ENCODE data around the gene EXOC3L2. TPM values are rescaled to one million over a fixed set of nuclear protein-coding genes. Genes with fewer than 3 reads are reported as not detected.

Gene EXOC3L2
- polyA plus RNA-seq, 4 donors, result 8.2 to 12.6 (median 8.9) TPM

DNA sequence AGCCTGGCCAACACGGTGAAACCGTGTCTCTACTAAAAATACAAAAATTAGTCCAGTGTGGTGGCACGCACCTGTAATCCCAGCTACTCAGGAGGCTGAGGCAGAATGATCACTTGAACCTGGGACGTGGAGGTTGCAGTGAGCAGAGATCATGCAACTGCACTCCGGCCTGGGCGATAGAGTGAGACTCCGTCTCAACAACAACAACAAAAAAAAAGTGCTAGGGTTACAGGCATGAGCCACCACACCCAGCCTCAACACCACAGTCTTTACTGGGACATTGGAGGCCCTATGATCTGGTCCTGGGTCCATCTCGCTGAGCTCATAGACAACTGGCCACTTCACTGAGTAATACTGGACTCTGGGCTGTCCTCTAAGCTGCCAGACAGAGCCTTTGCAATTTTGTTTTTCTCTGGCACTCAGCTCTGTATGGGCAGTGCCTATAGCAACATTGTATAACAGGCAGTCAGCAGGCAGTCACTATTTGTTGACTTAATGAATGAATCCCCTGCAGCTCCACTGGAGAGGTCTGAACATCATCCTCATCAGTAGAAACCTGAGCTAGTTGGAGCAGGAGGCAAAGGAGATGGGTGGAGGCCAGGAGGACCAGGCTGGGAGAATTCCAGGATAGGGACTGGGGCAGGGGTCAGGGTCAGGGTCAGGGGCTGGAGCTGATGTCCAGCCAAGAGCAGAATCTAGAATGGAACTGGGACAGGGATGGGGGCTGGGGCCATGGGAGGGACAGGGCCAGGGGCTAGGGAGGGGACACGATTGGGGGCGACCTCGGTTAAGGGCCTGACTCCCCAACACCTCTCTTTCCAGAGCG, 58.5 kb downstream of the EXOC3L2 start:
- no peak for DNase-seq (ENCODE audit: low read depth in 4 of 4, low spot score in 3 of 4)

DNA sequence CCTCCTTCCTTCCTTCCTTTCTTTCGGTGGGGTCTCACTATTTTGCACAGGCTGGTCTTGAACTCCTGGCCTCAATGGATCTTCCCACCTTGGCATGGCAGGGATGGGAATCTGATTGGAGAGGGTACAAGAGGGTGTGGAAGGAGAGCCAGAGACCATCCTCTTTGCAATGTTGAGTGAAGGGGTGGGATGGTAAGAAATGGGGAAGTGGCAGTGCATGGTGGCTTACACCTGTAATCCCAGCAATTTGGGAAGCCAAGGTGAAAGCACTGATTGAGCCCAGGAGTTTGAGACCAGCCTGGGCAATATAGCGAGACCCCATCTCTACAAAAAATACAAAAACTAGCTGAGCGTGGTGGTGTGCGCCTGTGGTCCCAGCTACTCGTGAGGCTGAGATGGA, 61.1 kb downstream of the EXOC3L2 start:
- no peak for DNase-seq (ENCODE audit: low read depth in 4 of 4, low spot score in 3 of 4)

DNA sequence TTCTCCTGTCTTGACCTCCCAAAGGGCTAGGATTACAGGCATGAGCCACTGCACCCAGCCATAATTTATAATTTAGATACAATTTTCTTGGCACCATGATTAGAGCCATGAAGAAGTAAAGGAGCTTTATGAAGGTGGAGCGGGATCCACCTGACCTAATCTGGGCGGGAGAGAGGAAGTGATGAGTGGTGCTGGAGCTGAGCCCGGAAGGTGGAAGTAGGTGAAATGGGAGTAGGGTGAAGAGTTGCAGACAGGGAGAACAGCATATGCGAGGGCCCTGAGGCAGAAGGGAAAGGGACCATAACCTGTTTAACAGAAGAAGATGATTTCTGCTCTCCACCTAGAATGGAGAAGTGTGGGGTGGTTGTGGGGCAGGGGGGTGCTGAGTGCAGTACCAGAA, 62.4 kb downstream of the EXOC3L2 start:
- no peak for DNase-seq (ENCODE audit: low read depth in 4 of 4, low spot score in 3 of 4)

DNA sequence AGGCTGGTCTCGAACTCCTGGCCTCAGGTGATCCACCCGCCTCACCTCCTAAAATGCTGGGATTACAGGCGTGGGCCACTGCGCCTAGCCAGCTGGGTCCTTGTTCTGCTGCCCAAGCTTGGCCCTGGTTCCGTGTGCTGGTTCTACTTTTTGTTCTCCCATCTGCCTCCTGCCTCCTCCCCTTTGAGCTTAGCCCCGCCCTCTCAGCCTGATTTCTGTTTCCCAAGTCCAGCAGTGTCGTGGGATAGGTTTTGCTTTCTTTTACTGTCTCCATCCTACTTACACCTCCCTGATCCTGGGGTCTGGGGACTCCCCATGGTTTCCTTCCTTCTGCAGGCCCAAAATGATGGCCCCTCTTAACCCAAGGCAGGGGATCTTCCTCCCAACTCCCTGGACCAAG, 64.3 kb downstream of the EXOC3L2 start:
- no peak for DNase-seq (ENCODE audit: low read depth in 4 of 4, low spot score in 3 of 4)

DNA sequence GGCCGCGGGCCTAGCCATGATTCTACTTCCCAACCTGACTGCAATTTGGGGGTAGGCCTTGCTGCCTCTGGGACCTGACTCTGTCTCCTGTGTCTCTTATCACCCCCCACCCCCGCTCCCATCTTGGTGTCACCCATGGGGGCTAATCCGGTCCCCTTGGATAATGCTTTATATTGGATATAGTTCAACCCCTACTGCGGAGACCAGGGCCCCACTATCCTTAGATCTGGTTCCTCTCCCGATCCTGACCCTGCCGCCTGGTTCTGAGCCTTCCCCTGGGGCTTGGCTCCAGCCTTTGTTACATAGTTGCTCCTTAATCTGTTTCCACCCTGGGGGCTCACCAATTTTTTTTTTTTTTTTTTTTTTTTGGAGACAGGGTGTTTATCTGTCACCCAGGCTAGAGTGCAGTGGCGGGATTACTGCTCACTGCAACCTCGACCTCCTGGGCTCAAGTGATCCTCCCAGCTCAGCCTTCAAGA, 65.3 kb downstream of the EXOC3L2 start:
- no peak for DNase-seq (ENCODE audit: low read depth in 4 of 4, low spot score in 3 of 4)

DNA sequence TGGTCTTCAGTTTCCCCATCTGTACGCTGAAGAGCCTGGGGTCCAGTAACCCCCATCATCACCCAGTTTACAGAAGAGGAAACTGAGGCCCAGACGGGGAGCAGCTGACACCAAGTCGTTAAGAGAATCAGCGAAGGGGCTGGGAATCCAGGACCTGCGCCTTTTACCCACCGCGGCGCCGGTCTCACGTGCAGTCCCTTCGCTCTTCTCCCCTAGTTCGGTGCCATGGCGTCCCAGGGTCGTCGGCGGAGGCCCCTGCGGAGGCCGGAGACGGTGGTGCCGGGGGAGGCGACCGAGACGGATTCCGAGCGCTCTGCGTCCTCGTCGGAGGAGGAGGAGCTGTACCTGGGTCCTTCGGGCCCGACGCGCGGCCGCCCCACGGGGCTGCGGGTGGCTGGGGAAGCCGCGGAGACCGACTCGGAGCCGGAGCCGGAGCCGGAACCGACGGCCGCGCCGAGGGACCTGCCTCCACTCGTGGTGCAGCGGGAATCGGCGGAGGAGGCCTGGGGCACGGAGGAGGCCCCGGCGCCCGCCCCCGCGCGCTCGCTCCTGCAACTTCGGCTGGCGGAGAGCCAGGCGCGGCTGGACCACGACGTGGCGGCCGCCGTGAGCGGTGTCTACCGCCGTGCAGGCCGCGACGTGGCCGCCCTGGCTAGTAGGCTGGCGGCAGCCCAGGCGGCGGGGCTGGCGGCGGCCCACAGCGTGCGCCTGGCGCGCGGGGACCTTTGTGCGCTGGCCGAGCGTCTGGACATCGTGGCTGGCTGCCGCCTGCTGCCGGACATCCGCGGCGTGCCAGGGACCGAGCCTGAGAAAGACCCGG, 65.9 kb downstream of the EXOC3L2 start:
- DNase-seq (ENCODE audit: low read depth in 4 of 4, low spot score in 3 of 4), result no peak

DNA sequence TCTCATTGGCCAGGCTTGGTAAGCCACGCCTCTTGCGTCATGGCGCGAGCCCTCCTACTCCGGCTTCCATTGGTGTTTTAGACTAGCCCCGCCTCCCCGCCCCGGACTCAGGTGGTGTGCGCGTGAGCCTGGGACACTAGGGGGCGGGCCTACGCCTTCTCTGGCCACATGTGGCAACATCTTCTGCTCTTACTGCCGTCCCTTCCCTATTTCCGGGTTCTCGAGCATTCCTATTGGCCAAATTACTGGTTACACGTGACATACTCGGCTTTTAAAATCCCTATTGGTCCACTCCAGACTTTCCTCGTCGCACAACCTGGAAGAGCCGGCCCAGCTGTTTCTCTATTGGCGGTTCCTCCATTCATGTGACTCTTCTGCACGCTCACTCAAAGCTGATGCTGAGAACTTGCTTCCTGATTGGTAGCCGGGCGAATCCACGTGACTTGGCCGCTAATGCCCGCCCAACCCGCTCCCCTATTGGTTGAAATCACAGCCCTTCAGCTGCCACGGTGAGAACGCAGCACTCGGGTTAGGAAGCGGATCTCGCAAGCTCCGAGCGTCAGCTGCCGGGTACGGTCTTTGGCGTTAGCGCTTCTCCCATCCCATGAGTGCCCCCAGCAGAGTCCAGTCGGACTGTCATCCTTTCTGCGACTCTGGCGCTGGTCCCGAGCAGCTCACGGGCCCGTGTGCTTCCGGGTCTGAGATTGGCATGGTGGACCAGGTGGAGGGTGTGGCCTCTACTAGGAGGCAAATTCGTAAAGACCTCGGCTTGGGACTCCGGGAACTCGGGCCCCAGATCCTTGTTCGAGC, 66.7 kb downstream of the EXOC3L2 start, which contains the start of gene BLOC1S3:
BLOC1S3 (plus strand) TSS at position 523 of the 810 bp plus-strand sequence. CDS start 513 bp downstream, outside the sequence.
- DNase-seq (ENCODE audit: low read depth in 4 of 4, low spot score in 3 of 4), result peak; percentile 99 to 100 (median 100)

DNA sequence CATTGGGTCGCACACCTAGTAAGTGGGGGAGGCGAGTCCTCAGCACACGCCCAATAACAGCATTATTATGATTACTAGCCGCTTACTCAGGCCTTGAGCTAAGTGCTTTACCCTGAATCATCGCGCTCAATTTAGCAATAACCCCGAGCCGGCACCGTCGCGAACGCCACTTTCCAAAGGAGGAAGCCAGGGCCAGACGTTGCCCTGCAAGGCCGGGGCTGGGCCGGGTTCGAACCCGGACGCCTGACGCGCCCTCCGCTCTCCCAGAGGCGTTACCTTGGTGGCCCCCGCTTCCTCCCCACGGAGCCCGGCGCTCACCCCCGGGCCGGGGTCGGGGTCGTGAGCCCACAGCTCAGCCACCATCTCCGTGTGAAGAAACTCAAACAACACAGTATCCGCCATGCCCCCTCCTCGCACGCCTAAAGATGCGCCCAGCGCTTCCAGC, 67.4 kb downstream of the EXOC3L2 start, which contains the start of gene TRAPPC6A:
TRAPPC6A (minus strand) TSS at position 421 of the 445 bp plus-strand sequence; CDS start at position 402, 19 bp downstream.
- DNase-seq (ENCODE audit: low read depth in 4 of 4, low spot score in 3 of 4), result no peak

DNA sequence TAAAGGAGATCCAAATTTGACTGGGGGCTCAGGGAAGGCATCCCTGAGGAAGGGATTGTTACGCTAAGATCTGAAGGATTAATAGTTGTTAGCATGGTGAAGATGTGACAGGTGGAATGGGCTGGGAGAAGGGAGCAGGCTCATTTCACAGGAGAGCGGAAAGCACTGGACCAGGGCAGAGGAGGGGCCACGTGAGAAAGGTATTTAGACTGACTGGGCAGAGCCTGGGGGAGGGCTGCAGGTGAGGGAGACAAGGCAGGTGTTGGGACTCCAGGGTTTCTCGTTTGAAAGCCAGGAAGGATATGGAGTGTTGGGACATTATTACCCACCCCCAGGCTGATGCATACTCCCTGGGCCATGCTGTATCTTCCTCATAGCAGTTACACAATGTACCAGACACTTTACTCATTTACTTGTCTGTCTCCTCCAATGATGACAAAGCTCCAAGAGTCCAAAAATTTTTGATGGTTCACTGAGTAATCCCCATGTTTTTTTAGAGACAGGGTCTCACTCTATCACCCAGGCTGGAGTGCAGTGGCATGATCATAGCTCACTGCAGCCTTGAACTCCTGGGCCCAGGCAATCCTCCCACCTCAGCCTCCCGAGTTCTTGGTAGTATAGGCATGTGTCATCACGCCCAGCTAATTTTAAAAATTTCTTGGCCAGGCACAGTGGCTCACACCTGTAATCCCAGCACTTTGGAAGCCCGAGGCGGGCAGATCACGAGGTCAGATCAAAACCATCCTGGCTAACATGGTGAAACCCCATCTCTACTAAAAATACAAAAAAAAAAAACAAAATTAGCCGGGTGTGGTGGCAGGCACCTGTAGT, 69.5 kb downstream of the EXOC3L2 start:
- no peak for DNase-seq (ENCODE audit: low read depth in 4 of 4, low spot score in 3 of 4)

DNA sequence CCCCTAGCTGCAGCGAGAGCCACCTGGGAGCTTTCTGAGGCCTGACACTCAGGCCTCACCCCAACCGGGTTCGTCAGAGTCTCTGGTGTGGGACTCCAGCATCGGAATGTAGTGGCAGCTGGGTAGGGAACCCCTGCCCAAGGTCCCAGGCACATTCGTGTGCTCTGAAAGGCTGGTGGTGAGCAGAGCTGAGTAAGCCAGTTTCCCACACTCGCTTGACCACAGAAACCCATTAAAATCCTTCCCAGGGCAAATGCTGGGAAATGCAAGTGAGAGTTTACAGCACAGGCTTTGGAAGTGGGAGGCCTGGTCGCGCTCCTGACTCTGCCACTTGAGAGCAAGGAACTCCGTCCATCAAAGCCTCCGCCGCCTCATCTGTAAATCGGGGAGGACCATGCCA, 71.4 kb downstream of the EXOC3L2 start:
- DNase-seq (ENCODE audit: low read depth in 4 of 4, low spot score in 3 of 4), result no peak

DNA sequence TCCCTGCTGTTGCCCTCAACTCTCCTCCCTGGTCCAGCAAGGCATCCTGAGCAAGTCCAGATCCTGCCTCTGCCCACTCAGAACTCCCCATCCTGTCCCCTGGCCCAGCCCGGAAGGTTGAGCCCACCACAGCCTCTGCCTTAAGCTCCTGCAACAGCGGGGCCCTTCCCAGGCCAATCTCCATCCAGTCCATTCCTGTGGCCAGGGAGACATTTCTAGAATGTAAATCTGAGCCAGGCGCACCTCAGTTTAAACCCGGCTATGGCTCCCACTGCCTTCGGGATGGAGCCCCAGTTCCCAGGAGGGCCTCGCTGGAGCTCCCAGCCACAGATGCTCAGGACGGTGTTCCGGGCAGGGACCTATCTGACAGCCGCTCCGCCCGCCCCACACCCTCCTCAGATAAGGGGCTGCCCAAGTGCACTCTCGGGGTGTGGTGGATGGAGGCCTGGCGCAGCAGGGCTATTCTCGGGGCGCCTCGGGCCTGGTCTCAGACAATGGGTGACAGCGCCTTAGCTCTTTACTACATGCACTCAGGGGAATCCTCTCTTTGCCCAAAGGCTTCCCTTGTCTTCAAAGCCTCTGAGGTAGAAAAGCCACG, 72.5 kb downstream of the EXOC3L2 start:
- DNase-seq (ENCODE audit: low read depth in 4 of 4, low spot score in 3 of 4), result no peak

DNA sequence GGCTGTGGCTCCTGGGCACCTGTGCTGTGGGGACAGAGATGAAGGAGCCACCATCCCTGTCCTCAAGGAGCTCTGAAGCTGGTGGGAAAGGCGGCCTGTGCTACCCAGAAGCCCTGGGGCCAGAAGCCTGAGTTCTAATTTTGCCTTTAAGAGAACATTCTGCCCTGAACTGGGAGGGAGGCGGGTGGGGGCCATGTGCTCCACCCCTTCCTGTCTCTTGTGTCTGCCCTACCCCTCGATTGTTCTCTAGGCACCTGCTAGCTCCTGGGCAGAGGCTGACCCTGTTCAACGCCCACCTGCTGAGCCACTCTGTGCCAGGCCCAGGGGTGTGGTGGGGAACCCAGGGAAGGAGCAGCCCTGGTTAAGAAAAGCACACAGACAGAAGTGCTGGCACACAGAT, 73.0 kb downstream of the EXOC3L2 start:
- DNase-seq (ENCODE audit: low read depth in 4 of 4, low spot score in 3 of 4), result no peak

DNA sequence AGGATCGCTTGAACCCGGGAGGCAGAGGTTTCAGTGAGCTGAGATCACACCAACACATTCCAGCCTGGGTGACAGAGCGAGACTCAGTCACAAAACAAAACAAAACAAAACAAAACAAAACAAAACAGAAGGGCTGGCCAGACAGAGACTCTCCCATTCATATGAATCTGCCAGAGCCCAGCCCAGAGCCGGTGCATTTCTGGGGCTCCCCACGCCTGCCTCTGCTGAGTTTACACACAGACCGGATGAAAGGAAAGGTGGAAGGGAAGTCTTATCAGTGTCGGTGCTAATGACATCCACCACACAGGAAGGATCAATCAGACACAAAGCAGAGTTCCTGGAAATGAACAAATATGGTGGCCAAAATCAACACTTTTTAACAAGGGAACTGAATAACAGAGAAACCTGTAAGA, 74.0 kb downstream of the EXOC3L2 start:
- no peak for DNase-seq (ENCODE audit: low read depth in 4 of 4, low spot score in 3 of 4)

DNA sequence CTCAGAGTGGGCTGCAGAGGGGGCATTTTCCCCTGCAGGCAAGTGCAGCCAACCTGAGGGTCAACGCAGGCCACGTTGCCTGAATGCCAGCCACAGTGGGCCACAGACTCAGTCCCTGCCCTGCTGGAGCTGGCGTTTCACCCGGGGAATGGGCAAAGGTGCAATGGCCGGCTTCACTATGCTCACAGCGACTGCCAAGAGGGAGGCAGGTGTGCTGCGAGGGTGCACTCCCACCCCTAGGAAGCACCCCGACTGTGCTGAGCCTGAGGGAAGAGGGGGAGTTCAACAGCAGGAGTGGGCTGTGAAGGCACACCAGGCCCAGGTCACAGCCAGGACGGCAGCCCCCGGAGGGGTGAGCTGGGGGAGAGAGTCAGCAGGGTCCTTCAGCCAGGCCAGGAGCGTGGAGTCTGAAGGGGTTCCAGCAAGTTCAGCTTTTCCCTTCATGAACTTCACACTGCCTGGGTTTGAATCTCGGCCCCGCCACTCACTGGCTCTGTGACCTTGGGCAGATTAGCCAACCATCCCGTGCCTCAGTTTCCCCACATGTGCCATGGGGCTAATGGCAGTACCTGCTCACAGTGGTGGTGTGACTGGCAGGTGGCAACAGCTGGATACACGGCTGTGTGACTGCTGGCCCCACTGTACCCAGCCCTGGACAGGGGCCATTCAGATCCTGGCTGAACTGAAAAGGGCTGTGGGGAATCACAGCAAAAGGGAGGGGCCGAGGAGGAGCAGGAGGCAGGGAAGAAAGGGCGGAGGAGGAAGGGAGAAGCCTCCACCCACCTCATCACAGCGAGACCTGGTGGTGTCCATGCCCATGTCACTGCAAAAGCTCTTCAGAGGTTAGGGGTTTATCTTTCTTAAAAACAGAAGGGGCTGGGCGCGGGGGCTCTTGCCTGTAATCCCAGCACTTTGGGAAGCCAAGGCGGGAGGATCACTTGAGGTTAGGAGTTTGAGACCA, 74.8 kb downstream of the EXOC3L2 start:
- DNase-seq (ENCODE audit: low read depth in 4 of 4, low spot score in 3 of 4), result no peak

DNA sequence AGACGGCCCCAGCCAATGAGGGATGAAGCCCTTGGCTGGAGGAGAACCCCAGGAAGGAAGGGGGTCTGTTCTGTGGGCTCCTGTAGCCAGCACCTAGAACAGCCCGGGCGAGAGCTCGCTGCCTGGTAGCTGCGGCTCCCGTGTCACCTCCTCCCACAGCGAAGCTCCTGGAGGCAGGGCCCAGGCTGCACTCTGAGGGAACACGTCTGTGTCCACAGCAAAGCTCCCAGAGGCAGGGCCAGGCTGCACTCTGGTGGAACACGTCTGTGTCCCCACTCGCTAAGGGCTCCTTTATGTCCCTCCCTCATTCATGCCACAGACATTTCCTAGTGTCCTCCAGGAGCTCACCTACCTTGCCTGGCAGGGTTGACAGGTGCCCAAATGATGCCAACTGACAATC, 75.6 kb downstream of the EXOC3L2 start:
- DNase-seq (ENCODE audit: low read depth in 4 of 4, low spot score in 3 of 4), result no peak

DNA sequence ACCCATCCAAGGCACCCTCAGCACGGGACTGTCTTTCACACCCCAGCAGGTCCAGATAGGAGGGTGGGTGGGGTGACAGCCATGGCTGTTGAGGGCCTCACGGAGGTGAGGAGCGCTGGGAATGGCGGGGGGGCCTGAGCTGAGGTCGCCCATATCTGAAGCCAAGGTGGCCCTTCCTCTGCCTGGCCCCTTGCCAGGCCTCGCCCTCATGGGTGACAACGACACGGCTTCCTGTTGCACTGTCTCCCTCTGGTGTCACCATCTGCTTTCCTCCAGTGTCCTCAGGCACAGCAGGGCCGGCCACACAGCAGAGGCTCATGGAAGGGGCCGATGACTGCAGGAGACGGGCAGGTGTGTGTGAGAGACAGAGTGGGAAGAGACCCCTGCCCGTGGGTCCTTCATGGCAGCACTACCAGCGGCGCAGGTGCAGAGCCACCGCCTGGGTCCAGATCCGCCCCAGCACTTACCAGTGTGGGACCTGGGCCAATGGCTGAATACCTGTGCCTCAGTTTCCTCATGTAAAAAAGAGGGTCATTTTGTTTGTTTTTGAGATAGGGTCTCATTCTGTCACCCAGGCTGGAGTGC, 76.3 kb downstream of the EXOC3L2 start:
- no peak for DNase-seq (ENCODE audit: low read depth in 4 of 4, low spot score in 3 of 4)

DNA sequence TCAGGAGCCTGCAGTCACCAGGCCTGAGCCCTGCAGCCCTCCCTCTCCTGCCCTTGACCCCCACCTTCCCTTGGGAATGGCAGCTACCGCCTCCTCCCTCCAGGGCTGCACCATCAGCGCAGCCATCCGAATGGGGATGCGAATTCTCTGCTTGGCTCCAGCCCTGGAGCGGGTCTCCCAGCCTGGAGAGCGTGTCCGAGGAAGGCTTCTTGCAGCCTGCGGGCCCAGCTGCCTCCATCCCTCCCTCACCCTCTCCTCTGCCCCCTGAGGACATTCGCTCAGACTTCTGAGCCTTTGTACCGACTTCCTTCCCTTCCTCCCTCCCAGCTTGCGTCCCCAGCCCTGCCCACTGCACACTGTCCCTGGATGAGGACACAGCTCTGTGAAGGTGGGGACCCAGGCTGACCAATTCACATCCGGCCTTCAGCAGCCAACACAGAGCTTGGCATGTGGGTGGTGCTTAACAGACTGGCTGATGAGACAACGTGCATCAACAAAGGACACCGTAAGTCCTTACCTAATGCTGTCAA, 78.4 kb downstream of the EXOC3L2 start:
- DNase-seq (ENCODE audit: low read depth in 4 of 4, low spot score in 3 of 4), result no peak
